Psoas muscle (tissue), 8 donors: ENCODE measurements around the gene IGF2BP3. TPM values are rescaled to one million over a fixed set of nuclear protein-coding genes. Genes with fewer than 3 reads are reported as not detected.

ENCODE experiments used
- ATAC-seq, 4 donors: fragments of 200-7000 bp; cut with Tn5 transposase; one replicate each; pipeline ENCODE4 v1.9.1; 2020; ENCODE audit warnings: moderate library complexity in 3 of 4, mild to moderate bottlenecking in 2 of 4
- DNase-seq, 2 donors: peaks; one replicate each; pipeline ENCODE4 v3.0.0-alpha.2; 2020
- H3K27ac ChIP-seq: fragments of 200-600 bp; one replicate; pipeline ENCODE4 v1.8.0; 2022
- H3K27me3 ChIP-seq, 3 donors: fragments of 200-600 bp in 1 of 3; one replicate each; pipeline versions ENCODE4 v1.6.1 to v1.8.0; 2013 to 2022; ENCODE audit warnings: low read length in 2 of 3, mild to moderate bottlenecking in 2 of 3, moderate library complexity in 1 of 3; ENCODE audit not compliant: insufficient read depth in 3 of 3
- H3K36me3 ChIP-seq, 2 donors: fragments of 200-600 bp in 1 of 2; one replicate each; pipeline versions ENCODE4 v1.6.1 to v1.8.0; 2013 to 2022; ENCODE audit warnings: low read depth in 1 of 2, mild to moderate bottlenecking in 1 of 2, moderate library complexity in 1 of 2; ENCODE audit not compliant: insufficient read depth in 1 of 2
- H3K4me1 ChIP-seq: fragments of 200-600 bp; one replicate; pipeline ENCODE4 v1.8.0; 2022
- H3K4me3 ChIP-seq: fragments of 200-600 bp; one replicate; pipeline ENCODE4 v1.8.0; 2022; ENCODE audit warnings: mild to moderate bottlenecking
- H3K9me3 ChIP-seq: fragments of 200-600 bp; one replicate; pipeline ENCODE4 v1.8.0; 2022
- WGBS, 3 donors: extraction: QIAGEN DNeasy Blood & Tissue Kit; methylation state at CpG; one replicate each; pipeline versions ENCODE4 v1.1.6 to v1.1.7; 2013; 5-methylcytosine and 5-hydroxymethylcytosine counted together
- intact Hi-C, 2 donors: fragments of 100-400 bp; cut with DNase I; formaldehyde crosslinking; loops; one replicate each; pipeline versions ENCODE4 v1.11.0 to v1.14.2; 2022
- polyA plus RNA-seq, 3 donors: library from polyadenylated mRNA; stranded (reverse); fragments of 200-250 nt; gene quantifications; one replicate each; pipeline ENCODE4 v1.2.3, GENCODE V29; 2013
- total RNA-seq, 4 donors: library from RNA; stranded (reverse); fragmentation: NEBNext Ultra II Directional in 2 of 4; extraction: Animal tissue kit (Norgen Biotek cat#: 25700) in 2 of 4; gene quantifications; one replicate each; pipeline versions ENCODE4 v1.2.1 to v1.2.4, GENCODE V29; 2021 to 2023
- TF ChIP-seq, protein P1 (sequence below): fragments of 200-600 bp; IDR thresholded peaks from one replicate; pipeline ENCODE4 v1.8.0; 2022; ENCODE audit warnings: antibody characterized with exemption
- donor health status: healthy with polysubstance abuse.
- donor health status: DM: no; HTN: no; CAD: no; lungs with moderate emphysema.
- donor health status: Bipolar disorder and iron deficiency.
- donor health status: healthy.
- donor health status: DM: yes; HTN: yes; CAD: no.
- donor health status: DM: no; HTN: no; CAD: no.
- donor health status: DM: no; HTN: no; CAD: no.
- donor health status: DM: yes; HTN: yes; CAD: no.

IGF2BP3 gene
- total and polyA plus RNA-seq, 7 donors, result 0.03 to 0.73 (median 0.34) TPM

GRCh38 chr7:23350466-23350865 lies 119.8 kb downstream of the IGF2BP3 start:
- Histone ChIP-seq H3K4me3 (no peak overlapping the region), H3K4me1 (no peaks in the 10 kb centered on the region), H3K36me3 (no peaks in the 10 kb centered on the region), H3K9me3 (no peaks in the 10 kb centered on the region), H3K27ac (no peak overlapping the region), H3K27me3 (no peaks in the 10 kb centered on the region)
- 89 to 96% (median 91%) methylated on average over 2 of the region's 2 CpGs for WGBS, 3 donors
- intact Hi-C loops, result no loop called here
- ATAC-seq (no peak), DNase-seq (no peak)
- TF ChIP-seq, protein P1, sequence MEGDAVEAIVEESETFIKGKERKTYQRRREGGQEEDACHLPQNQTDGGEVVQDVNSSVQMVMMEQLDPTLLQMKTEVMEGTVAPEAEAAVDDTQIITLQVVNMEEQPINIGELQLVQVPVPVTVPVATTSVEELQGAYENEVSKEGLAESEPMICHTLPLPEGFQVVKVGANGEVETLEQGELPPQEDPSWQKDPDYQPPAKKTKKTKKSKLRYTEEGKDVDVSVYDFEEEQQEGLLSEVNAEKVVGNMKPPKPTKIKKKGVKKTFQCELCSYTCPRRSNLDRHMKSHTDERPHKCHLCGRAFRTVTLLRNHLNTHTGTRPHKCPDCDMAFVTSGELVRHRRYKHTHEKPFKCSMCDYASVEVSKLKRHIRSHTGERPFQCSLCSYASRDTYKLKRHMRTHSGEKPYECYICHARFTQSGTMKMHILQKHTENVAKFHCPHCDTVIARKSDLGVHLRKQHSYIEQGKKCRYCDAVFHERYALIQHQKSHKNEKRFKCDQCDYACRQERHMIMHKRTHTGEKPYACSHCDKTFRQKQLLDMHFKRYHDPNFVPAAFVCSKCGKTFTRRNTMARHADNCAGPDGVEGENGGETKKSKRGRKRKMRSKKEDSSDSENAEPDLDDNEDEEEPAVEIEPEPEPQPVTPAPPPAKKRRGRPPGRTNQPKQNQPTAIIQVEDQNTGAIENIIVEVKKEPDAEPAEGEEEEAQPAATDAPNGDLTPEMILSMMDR, result no peak

GRCh38 chr7:23349484-23350157 lies 120.7 kb downstream of the IGF2BP3 start:
- TF ChIP-seq, protein P1, result no peak
- Histone ChIP-seq H3K36me3 (no peaks in the 10 kb centered on the region), H3K27ac (no peak overlapping the region), H3K27me3 (no peaks in the 10 kb centered on the region), H3K4me3 (no peak overlapping the region), H3K4me1 (no peaks in the 10 kb centered on the region), H3K9me3 (no peaks in the 10 kb centered on the region)
- ATAC-seq (no peak), DNase-seq (no peak)
- intact Hi-C loops, result no loop called here
- WGBS, 3 donors, result 63 to 68% (median 64%) methylated on average over 7 of the region's 7 CpGs

GRCh38 chr7:23347682-23348180 lies 122.6 kb downstream of the IGF2BP3 start:
- TF ChIP-seq, protein P1, result no peak
- intact Hi-C loops, result no loop called here
- no peak overlapping the region for H3K27ac ChIP-seq
- ATAC-seq (no peak), DNase-seq (no peak)
- H3K36me3 ChIP-seq, result no peaks in the 10 kb centered on the region
- no peak overlapping the region for H3K4me3 ChIP-seq
- H3K4me1 ChIP-seq, result no peaks in the 10 kb centered on the region
- 89 to 94% (median 94%) methylated on average over 8 of the region's 8 CpGs for WGBS, 3 donors
- H3K9me3 ChIP-seq, result no peaks in the 10 kb centered on the region
- H3K27me3 ChIP-seq, result no peaks in the 10 kb centered on the region

- intact Hi-C loops, result no loop called here
- 92 to 96% (median 94%) methylated on average over 9 of the region's 9 CpGs for WGBS, 3 donors
- Histone ChIP-seq H3K27ac (no peak overlapping the region), H3K9me3 (no peaks in the 10 kb centered on the region), H3K36me3 (no peaks in the 10 kb centered on the region), H3K4me1 (no peaks in the 10 kb centered on the region), H3K4me3 (no peak overlapping the region), H3K27me3 (no peaks in the 10 kb centered on the region)
- TF ChIP-seq, protein P1, result no peak
- DNase-seq, result no peak
- ATAC-seq, result no peak
Observed at GRCh38 chr7:23347033-23347681, 123.1 kb downstream of the IGF2BP3 start.
